Subcutaneous adipose tissue (tissue), 4 donors: ENCODE data around the gene CENPV. TPM values are rescaled to one million over a fixed set of nuclear protein-coding genes. Genes with fewer than 3 reads are reported as not detected.

ENCODE experiments used
- total RNA-seq, 4 donors: library from RNA; depleted of rRNA; stranded (reverse); fragments of >200 nt; gene quantifications; one replicate each; pipeline ENCODE4 v1.1.0, GENCODE V29; 2016
- TF ChIP-seq, protein P1 (sequence below): fragments of 450-650 bp; IDR thresholded peaks from one replicate; pipeline ENCODE4 v1.5.1; 2016; ENCODE audit warnings: low read depth, mild to moderate bottlenecking, control low read depth, antibody characterized with exemption, moderate library complexity

Gene CENPV
- total RNA-seq, 4 donors from 2014 or later, result 1.8 to 14.7 (median 9.3) TPM

DNA sequence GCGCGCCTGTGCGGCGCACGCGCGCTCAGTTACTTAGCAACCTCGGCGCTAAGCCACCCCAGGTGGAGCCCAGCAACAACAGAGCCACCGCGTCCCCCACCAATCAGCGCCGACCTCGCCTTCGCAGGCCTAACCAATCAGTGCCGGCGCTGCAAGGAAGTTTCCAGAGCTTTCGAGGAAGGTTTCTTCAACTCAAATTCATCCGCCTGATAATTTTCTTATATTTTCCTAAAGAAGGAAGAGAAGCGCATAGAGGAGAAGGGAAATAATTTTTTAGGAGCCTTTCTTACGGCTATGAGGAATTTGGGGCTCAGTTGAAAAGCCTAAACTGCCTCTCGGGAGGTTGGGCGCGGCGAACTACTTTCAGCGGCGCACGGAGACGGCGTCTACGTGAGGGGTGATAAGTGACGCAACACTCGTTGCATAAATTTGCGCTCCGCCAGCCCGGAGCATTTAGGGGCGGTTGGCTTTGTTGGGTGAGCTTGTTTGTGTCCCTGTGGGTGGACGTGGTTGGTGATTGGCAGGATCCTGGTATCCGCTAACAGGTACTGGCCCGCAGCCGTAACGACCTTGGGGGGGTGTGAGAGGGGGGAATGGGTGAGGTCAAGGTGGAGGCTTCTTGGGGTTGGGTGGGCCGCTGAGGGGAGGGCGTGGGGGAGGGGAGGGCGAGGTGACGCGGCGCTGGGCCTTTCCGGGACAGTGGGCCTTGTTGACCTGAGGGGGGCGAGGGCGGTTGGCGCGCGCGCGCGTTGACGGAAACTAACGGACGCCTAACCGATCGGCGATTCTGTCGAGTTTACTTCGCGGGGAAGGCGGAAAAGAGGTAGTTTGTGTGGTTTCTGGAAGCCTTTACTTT is 27.6 kb upstream of the CENPV start, which contains the start of gene UBB:
Gene UBB, plus strand, starts transcription at position 452 of the 856 bp plus-strand sequence. CDS start 817 bp downstream, outside the sequence.
- TF ChIP-seq, protein P1, sequence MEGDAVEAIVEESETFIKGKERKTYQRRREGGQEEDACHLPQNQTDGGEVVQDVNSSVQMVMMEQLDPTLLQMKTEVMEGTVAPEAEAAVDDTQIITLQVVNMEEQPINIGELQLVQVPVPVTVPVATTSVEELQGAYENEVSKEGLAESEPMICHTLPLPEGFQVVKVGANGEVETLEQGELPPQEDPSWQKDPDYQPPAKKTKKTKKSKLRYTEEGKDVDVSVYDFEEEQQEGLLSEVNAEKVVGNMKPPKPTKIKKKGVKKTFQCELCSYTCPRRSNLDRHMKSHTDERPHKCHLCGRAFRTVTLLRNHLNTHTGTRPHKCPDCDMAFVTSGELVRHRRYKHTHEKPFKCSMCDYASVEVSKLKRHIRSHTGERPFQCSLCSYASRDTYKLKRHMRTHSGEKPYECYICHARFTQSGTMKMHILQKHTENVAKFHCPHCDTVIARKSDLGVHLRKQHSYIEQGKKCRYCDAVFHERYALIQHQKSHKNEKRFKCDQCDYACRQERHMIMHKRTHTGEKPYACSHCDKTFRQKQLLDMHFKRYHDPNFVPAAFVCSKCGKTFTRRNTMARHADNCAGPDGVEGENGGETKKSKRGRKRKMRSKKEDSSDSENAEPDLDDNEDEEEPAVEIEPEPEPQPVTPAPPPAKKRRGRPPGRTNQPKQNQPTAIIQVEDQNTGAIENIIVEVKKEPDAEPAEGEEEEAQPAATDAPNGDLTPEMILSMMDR, result no peak

DNA sequence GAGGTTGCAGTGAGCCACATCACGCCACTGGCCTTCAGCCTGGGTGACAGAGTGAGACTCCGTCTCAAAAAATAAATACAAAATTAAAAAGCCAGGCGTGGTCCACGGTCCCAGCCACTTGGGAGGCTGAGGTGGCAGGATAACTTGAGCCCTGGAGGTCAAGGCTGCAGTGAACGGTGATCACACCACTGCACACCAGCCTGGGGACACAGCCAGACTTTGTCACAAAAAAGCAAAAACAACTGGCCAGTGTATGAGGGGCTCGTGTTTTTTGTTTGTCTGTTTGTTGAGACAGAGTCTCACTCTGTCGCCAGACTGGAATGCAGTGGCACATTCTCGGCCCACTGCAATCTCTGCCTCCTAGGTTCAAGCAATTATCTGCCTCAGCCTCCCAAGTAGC is 26.4 kb upstream of the CENPV start:
- TF ChIP-seq, protein P1, result no peak

DNA sequence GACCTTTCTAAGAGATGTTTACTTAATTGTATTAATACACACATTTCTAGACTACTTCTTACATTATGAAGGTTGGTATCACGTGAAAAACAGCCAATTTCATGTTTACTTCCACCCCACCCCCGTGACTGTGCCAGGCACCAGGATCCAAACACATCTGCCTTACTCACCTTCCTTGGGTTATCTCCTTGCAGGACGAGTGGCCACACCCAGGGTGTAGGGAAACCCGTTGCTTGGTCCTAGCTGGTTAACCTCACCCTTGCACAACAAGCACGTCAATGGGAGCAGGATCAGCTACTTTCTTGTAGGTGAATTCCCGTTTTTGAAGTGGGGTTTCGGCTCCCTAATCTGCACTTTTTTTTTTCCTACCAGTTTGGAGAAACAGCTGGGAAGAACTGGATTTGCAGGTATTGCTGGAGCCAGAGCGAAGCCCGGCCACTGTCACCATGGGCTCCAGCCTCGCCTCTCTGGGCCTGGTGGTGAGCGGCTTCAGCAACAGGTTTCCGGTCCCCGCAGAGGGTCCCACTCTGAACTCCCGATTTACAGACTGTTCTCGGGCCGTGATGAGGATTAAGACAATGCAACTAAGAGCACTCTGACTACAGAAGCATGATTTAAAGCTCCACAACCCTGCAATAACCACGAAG is 25.5 kb upstream of the CENPV start:
- TF ChIP-seq, protein P1, result no peak

DNA sequence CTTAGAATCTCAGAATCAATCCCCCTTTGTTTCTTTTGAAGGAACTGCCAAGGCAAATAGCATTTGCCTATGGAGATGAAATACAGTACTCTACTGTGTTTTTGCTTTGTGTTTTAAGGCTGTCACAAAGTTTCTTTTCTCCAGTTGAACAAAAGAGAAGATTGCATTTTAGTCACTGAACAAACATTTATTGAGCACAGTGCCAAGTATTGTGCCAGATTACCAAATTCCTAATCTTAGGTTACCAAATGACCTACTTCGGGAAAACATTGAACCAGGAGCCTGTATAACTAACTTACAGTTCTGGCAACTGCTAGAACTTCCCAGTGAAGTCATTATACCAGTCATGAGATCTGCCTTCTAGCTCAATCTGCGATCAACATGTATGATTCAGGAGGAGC is 24.7 kb upstream of the CENPV start:
- TF ChIP-seq, protein P1, result no peak

DNA sequence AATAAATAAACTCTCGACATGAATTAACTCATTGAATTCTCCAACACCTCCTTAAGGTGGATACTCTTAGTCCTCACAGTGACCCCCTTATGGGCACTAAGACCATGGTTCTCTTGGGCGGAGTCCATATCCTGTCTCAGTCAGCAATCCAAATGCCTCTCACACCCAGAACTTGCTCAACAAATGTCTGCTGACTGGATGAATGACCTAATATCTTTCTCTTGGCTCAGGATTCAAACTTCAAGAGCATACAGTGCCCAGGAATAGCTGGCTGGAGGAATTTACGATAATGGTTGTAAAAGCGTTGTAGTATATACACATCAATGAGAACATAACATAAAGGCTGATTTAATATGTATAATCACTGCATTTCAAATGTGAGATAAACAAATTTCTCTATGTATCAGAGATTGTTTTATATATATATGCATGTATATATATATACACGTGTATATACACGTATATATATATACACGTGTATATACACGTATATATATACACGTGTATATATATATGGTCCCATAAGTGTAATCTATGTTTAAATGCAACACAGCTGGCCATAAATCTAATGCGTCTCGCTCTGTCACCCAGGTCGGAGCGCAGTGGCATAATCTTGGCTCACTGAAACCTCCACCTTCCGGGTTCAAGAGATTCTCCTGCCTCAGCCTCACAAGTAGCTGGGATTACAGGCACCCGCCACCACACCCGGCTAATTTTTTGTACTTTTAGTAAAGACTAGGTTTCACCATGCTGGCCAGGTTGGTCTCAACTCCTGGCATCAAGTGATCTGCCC is 21.1 kb upstream of the CENPV start:
- TF ChIP-seq, protein P1, result no peak

DNA sequence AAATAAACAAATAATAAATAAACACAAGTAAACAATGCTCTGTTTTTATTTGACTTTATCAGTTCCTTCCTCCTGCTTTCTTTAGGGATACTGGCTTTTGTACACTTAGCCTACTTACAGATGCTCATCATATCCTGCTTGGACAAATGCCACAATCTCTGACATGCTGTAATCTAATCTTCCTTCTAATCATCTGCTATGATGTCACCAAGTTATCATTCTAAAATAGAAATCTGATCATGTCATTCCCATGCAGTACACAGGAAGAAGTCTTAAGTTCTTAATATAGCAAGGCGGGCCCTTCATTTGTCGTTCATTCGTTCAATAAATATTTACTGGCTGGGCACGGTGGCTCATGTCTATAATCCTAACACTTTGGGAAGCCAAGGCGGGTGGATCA is 18.5 kb upstream of the CENPV start:
- TF ChIP-seq, protein P1, result no peak
